ENCODE measurements around the gene LRRC75A.

DNA sequence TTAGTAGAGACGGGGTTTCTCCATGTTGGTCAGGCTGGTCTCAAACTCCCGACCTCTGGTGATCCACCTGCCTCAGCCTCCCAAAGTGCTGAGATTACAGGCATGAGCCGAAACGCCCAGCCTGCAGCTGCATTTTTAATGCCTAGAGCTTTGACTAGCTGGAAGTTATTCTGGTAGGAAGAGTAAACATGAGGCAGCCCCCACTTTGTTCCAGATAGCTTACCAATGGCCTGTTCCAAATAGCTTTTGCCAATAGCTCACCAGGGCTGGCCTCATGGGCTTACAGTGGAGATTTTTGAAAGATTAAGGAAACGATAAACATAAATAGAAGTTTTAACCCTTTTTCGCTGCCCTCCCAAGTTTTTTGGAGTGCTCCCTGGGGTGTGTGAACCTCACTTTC, 66.8 kb downstream of the LRRC75A start:
- TF ChIP-seq, protein P1, sequence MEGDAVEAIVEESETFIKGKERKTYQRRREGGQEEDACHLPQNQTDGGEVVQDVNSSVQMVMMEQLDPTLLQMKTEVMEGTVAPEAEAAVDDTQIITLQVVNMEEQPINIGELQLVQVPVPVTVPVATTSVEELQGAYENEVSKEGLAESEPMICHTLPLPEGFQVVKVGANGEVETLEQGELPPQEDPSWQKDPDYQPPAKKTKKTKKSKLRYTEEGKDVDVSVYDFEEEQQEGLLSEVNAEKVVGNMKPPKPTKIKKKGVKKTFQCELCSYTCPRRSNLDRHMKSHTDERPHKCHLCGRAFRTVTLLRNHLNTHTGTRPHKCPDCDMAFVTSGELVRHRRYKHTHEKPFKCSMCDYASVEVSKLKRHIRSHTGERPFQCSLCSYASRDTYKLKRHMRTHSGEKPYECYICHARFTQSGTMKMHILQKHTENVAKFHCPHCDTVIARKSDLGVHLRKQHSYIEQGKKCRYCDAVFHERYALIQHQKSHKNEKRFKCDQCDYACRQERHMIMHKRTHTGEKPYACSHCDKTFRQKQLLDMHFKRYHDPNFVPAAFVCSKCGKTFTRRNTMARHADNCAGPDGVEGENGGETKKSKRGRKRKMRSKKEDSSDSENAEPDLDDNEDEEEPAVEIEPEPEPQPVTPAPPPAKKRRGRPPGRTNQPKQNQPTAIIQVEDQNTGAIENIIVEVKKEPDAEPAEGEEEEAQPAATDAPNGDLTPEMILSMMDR (IDR thresholded peaks at IDR 0.05), result no peak
- TF ChIP-seq POLR2A (IDR thresholded peaks at IDR 0.05), result no peak
